OCI-LY7 (cell line): Measurements from ENCODE around the gene PDXDC1. TPM values are rescaled to one million over a fixed set of nuclear protein-coding genes. Genes with fewer than 3 reads are reported as not detected.
"Not testable (repeated sequence)": the region's sequence is repeated elsewhere in the genome, so short reads cannot be mapped to it uniquely, and the experiment has no call there.

ENCODE experiments used
- Bru-seq: library from RNA; stranded (reverse); fragments of 400-500 nt; gene quantifications from one replicate; lab custom pipeline; 2021; lab: Mats Ljungman, UMichigan
- BruChase-seq, 2 experiments: library from RNA; stranded (reverse); fragments of 400-500 nt; gene quantifications; one replicate each; lab custom pipeline; 2021; lab: Mats Ljungman, UMichigan
- BruUV-seq: library from RNA; stranded (reverse); fragments of 400-500 nt; replicated peaks from 2 replicates; lab custom pipeline; 2021; lab: Mats Ljungman, UMichigan
- CTCF ChIA-PET: fragments of 300-600 bp; sonication (Branson Sonifier 250); formaldehyde crosslinking; loops from one replicate; lab custom pipeline; 2022; ENCODE audit warnings: antibody characterized with exemption; ENCODE audit not compliant: unreplicated experiment; lab: Charles Lee
- POLR2A ChIA-PET: fragments of 300-600 bp; sonication (Branson Sonifier 250); formaldehyde crosslinking; loops from one replicate; lab custom pipeline; 2022; ENCODE audit warnings: antibody characterized with exemption; lab: Charles Lee
- DNase-seq: peaks from one replicate; pipeline ENCODE4 v3.0.0-alpha.2; 2015; ENCODE audit warnings: low spot score
- H2AFZ ChIP-seq: fragments of 200-600 bp; sonication (generic), shearing (Covaris generic); 2 replicates; pipeline ENCODE4 v1.6.1; 2014; ENCODE audit warnings: mild to moderate bottlenecking, antibody characterized with exemption, low read length, moderate library complexity
- H3K27ac ChIP-seq: fragments of 200-600 bp; sonication (generic); 2 replicates; pipeline ENCODE4 v1.5.1; 2014; ENCODE audit warnings: mixed run types, low read depth, mild to moderate bottlenecking, moderate library complexity, low read length, inconsistent platforms; ENCODE audit not compliant: poor library complexity, severe bottlenecking
- H3K36me3 ChIP-seq: fragments of 200-600 bp; sonication (generic); 2 replicates; pipeline ENCODE4 v1.6.1; 2014; ENCODE audit warnings: mild to moderate bottlenecking, antibody characterized with exemption, low read length, moderate library complexity, mixed read lengths; ENCODE audit not compliant: insufficient read depth
- H3K4me1 ChIP-seq: fragments of 200-600 bp; sonication (generic); 2 replicates; pipeline ENCODE4 v1.5.1; 2014; ENCODE audit warnings: mild to moderate bottlenecking, low read length; ENCODE audit not compliant: insufficient read depth, poor library complexity, severe bottlenecking
- H3K4me2 ChIP-seq: fragments of 200-600 bp; sonication (generic); 2 replicates; pipeline ENCODE4 v1.6.1; 2014; ENCODE audit warnings: mild to moderate bottlenecking, low read length
- H3K4me3 ChIP-seq: fragments of 200-600 bp; sonication (generic); 2 replicates; pipeline ENCODE4 v1.5.1; 2014; ENCODE audit warnings: mild to moderate bottlenecking, low read depth, low read length; ENCODE audit not compliant: poor library complexity, severe bottlenecking
- H3K79me2 ChIP-seq: fragments of 200-600 bp; sonication (generic); 2 replicates; pipeline ENCODE4 v1.6.1; 2016; ENCODE audit warnings: low read depth, mild to moderate bottlenecking, low read length, moderate library complexity, mixed read lengths; ENCODE audit not compliant: insufficient read depth
- H3K9me2 ChIP-seq: fragments of 200-600 bp; sonication (generic); 2 replicates; pipeline ENCODE4 v1.6.1; 2016; ENCODE audit warnings: mild to moderate bottlenecking, low read length, mixed read lengths; ENCODE audit not compliant: insufficient read depth
- H3K9me3 ChIP-seq: fragments of 200-600 bp; sonication (generic); 2 replicates; pipeline ENCODE4 v1.6.1; 2014; ENCODE audit warnings: mild to moderate bottlenecking, mixed run types, low read length, mixed read lengths
- H4K20me1 ChIP-seq: fragments of 200-600 bp; sonication (generic); 2 replicates; pipeline ENCODE4 v1.6.1; 2014; ENCODE audit warnings: mild to moderate bottlenecking, antibody characterized with exemption, low read length, moderate library complexity, mixed read lengths; ENCODE audit not compliant: insufficient read depth
- intact Hi-C: fragments of 100-400 bp; cut with micrococcal nuclease; formaldehyde crosslinking; loops from one replicate; pipeline ENCODE4 v1.10.0; 2022; ENCODE audit not compliant: unreplicated experiment
- long read RNA-seq: library from polyadenylated mRNA; stranded (forward); transcript quantifications from one replicate; pipeline ENCODE4 v2.0.0, GENCODE V29; 2022
- total RNA-seq, 2 experiments: library from RNA; depleted of rRNA in 1 of 2; stranded (reverse); fragments of >200 nt in 1 of 2; shearing (Covaris generic) in 1 of 2; gene quantifications; 2 replicates each; pipeline ENCODE4 v1.2.3, GENCODE V29; 2014 to 2022

PDXDC1 gene
- 43.0 and 58.0 TPM in 2 replicates for total RNA-seq (2014; rRNA removed; shearing (Covaris generic))
- total RNA-seq (2022), result 83.3 and 85.3 TPM in 2 replicates
- Bru-seq, nascent RNA, result percentile 66 among the genes with signal in this experiment
- percentile 66 among the genes with signal in this experiment for BruChase-seq, experiment 1, labeled RNA remaining after a 6-hour chase
- BruChase-seq, experiment 2, labeled RNA remaining after a 2-hour chase, result percentile 65 among the genes with signal in this experiment
- long read RNA-seq, full-length matches to known transcripts, result 58 of 227 reads
- long read RNA-seq, partial matches to known transcripts, result 26 of 227 reads
- long read RNA-seq, other reads (novel, unspliced or antisense), result 143 of 227 reads

- H3K9me2 ChIP-seq, CTCF ChIA-PET, H3K9me3 ChIP-seq, H3K36me3 ChIP-seq, BruUV-seq, H4K20me1 ChIP-seq, intact Hi-C loops, POLR2A ChIA-PET: not testable (repeated sequence)
- Histone ChIP-seq H3K4me1 (peaks cover 23% of the 10 kb centered on the region), H2AFZ (peak within 1 kb of the TSS; percentile 84), H3K4me3 (peak within 1 kb of the TSS; percentile 77), H3K4me2 (peak within 1 kb of the TSS; percentile 69), H3K79me2 (peaks cover 16% of the 10 kb centered on the region; the same call in 1 of the 2 replicates), H3K27ac (peak within 1 kb of the TSS; percentile 17)
- peak; percentile 98 for DNase-seq
These were observed at the start of gene PDXDC1 for GRCh38 chr16:14974656-14975417. Gene PDXDC1 (plus strand): TSS chr16:14975026. CDS start chr16:14975200, 174 bp downstream.

- peak; percentile 0 for DNase-seq
- H3K4me2 ChIP-seq, H3K4me3 ChIP-seq, H3K36me3 ChIP-seq, H3K79me2 ChIP-seq, CTCF ChIA-PET, H2AFZ ChIP-seq, H3K9me2 ChIP-seq, BruUV-seq, POLR2A ChIA-PET, H4K20me1 ChIP-seq, intact Hi-C loops, H3K9me3 ChIP-seq, H3K4me1 ChIP-seq, H3K27ac ChIP-seq: not testable (repeated sequence)
These were observed 46.6 kb upstream of the PDXDC1 start for GRCh38 chr16:14928064-14928714.

GRCh38 chr16:14929176-14929575, 45.6 kb upstream of the PDXDC1 start:
- H3K9me3 ChIP-seq, CTCF ChIA-PET, DNase-seq, POLR2A ChIA-PET, H3K4me3 ChIP-seq, H3K36me3 ChIP-seq, H3K27ac ChIP-seq, H3K4me2 ChIP-seq, H3K9me2 ChIP-seq, H2AFZ ChIP-seq, H3K4me1 ChIP-seq, H3K79me2 ChIP-seq, BruUV-seq, H4K20me1 ChIP-seq, intact Hi-C loops: not testable (repeated sequence)

- H2AFZ ChIP-seq, intact Hi-C loops: not testable (repeated sequence)
These were observed 44.6 kb upstream of the PDXDC1 start for GRCh38 chr16:14930246-14930645.

GRCh38 chr16:14930971-14931370, 43.9 kb upstream of the PDXDC1 start:
- H4K20me1 ChIP-seq, POLR2A ChIA-PET, H3K27ac ChIP-seq, H3K79me2 ChIP-seq, H3K9me3 ChIP-seq, DNase-seq, intact Hi-C loops, H3K36me3 ChIP-seq, BruUV-seq, H3K4me1 ChIP-seq, H2AFZ ChIP-seq, H3K4me3 ChIP-seq, H3K4me2 ChIP-seq, H3K9me2 ChIP-seq, CTCF ChIA-PET: not testable (repeated sequence)

More at GRCh38 chr16:14930246-14930645, 44.6 kb upstream of the PDXDC1 start:
- H3K4me2 ChIP-seq, H3K36me3 ChIP-seq, H3K9me2 ChIP-seq, H3K9me3 ChIP-seq, H3K4me3 ChIP-seq, H4K20me1 ChIP-seq, H3K4me1 ChIP-seq, CTCF ChIA-PET, POLR2A ChIA-PET, DNase-seq, BruUV-seq, H3K79me2 ChIP-seq, H3K27ac ChIP-seq: not testable (repeated sequence)
